COLO829 (cell line): Measurements from ENCODE around the gene NHSL2.

Experiments used
- DNase-seq: peaks from one replicate; pipeline ENCODE4 v3.0.0; 2012; ENCODE audit warnings: low spot score

The NHSL2 gene

GRCh38 chrX:72018277-72019112 lies 107.8 kb downstream of the NHSL2 start:
- peak; percentile 75 for DNase-seq

GRCh38 chrX:72019487-72019886 lies 108.8 kb downstream of the NHSL2 start:
- DNase-seq = no peak

GRCh38 chrX:72020204-72020603 lies 109.6 kb downstream of the NHSL2 start:
- DNase-seq = no peak

- DNase-seq = no peak
These were observed 110.1 kb downstream of the NHSL2 start for GRCh38 chrX:72020788-72021187.

- no peak for DNase-seq
These were observed 111.3 kb downstream of the NHSL2 start for GRCh38 chrX:72021975-72022374.

GRCh38 chrX:72023071-72023470 lies 112.4 kb downstream of the NHSL2 start:
- DNase-seq = no peak

GRCh38 chrX:72025236-72025770 lies 114.7 kb downstream of the NHSL2 start:
- DNase-seq = no peak

GRCh38 chrX:72026341-72027023 lies 115.8 kb downstream of the NHSL2 start:
- no peak for DNase-seq

GRCh38 chrX:72027024-72027913 lies 116.6 kb downstream of the NHSL2 start:
- DNase-seq = no peak

GRCh38 chrX:72027914-72028307 lies 117.3 kb downstream of the NHSL2 start:
- no peak for DNase-seq

GRCh38 chrX:72028701-72029470 lies 118.2 kb downstream of the NHSL2 start:
- DNase-seq = no peak

- no peak for DNase-seq
These were observed 119.1 kb downstream of the NHSL2 start for GRCh38 chrX:72029483-72030411.

- no peak for DNase-seq
These were observed 119.8 kb downstream of the NHSL2 start for GRCh38 chrX:72030431-72030830.

- no peak for DNase-seq
These were observed 120.5 kb downstream of the NHSL2 start for GRCh38 chrX:72031118-72031517.

- DNase-seq = no peak
These were observed 121.0 kb downstream of the NHSL2 start for GRCh38 chrX:72031634-72032033.

GRCh38 chrX:72037601-72038000 lies 127.0 kb downstream of the NHSL2 start:
- DNase-seq = no peak

- DNase-seq = no peak
These were observed 127.4 kb downstream of the NHSL2 start for GRCh38 chrX:72038016-72038415.

GRCh38 chrX:72038868-72039267 lies 128.2 kb downstream of the NHSL2 start:
- no peak for DNase-seq

- DNase-seq = no peak
These were observed 129.9 kb downstream of the NHSL2 start for GRCh38 chrX:72040506-72040905.

- DNase-seq = no peak
These were observed 130.5 kb downstream of the NHSL2 start for GRCh38 chrX:72041176-72041575.
